Effector memory CD4-positive, alpha-beta T cell (primary cell): ENCODE results near the gene SNX22.

Experiments
- DNase-seq, 3 donors: peaks; one replicate each; pipeline ENCODE4 v3.0.0-alpha.2; 2020
- H3K27ac ChIP-seq: 2 replicates; pipeline ENCODE4 v1.7.0; 2013; ENCODE audit warnings: mild to moderate bottlenecking, low read length, moderate library complexity; ENCODE audit not compliant: insufficient read depth, poor library complexity, severe bottlenecking
- H3K27me3 ChIP-seq: replicated peaks from 2 replicates; pipeline ENCODE4 v1.7.0; 2013; ENCODE audit warnings: mild to moderate bottlenecking, low read length; ENCODE audit not compliant: insufficient read depth, control insufficient read depth, poor library complexity, severe bottlenecking
- H3K36me3 ChIP-seq: 2 replicates; pipeline ENCODE4 v1.7.0; 2013; ENCODE audit warnings: mild to moderate bottlenecking, low read length, moderate library complexity; ENCODE audit not compliant: control insufficient read depth, insufficient read depth
- H3K4me1 ChIP-seq: 2 replicates; pipeline ENCODE4 v1.7.0; 2013; ENCODE audit warnings: low read length, mild to moderate bottlenecking; ENCODE audit not compliant: control insufficient read depth, insufficient read depth, poor library complexity, severe bottlenecking
- H3K4me3 ChIP-seq: 2 replicates; pipeline ENCODE4 v1.7.0; 2013; ENCODE audit warnings: low read length, low read depth, mild to moderate bottlenecking; ENCODE audit not compliant: insufficient read depth, poor library complexity, severe bottlenecking
- H3K9me3 ChIP-seq: 2 replicates; pipeline ENCODE4 v1.7.0; 2013; ENCODE audit warnings: mild to moderate bottlenecking, low read length, moderate library complexity; ENCODE audit not compliant: control insufficient read depth

The SNX22 gene

GRCh38 chr15:64164436-64164835 lies 12.9 kb downstream of the SNX22 start:
- Histone ChIP-seq H3K27ac (no peak overlapping the region), H3K4me3 (no peak overlapping the region), H3K27me3 (no peaks in the 10 kb centered on the region), H3K9me3 (no peaks in the 10 kb centered on the region), H3K4me1 (peaks cover 20% of the 10 kb centered on the region), H3K36me3 (peaks cover 10% of the 10 kb centered on the region)
- DNase-seq, result no peak

GRCh38 chr15:64166102-64166890 lies 14.8 kb downstream of the SNX22 start:
- no peak overlapping the region for H3K27ac ChIP-seq
- DNase-seq, result no peak
- peaks cover 8% of the 10 kb centered on the region for H3K36me3 ChIP-seq

GRCh38 chr15:64180235-64180824 lies 28.8 kb downstream of the SNX22 start:
- Histone ChIP-seq H3K9me3 (no peaks in the 10 kb centered on the region), H3K36me3 (peaks cover 22% of the 10 kb centered on the region), H3K27ac (no peak overlapping the region), H3K4me3 (no peak overlapping the region), H3K4me1 (no peaks in the 10 kb centered on the region), H3K27me3 (no peaks in the 10 kb centered on the region)
- DNase-seq, result no peak

More at GRCh38 chr15:64166102-64166890, 14.8 kb downstream of the SNX22 start:
- Histone ChIP-seq H3K4me1 (peaks cover 11% of the 10 kb centered on the region), H3K27me3 (no peaks in the 10 kb centered on the region), H3K9me3 (no peaks in the 10 kb centered on the region), H3K4me3 (no peak overlapping the region)

- DNase-seq, result no peak
- Histone ChIP-seq H3K36me3 (peaks cover 19% of the 10 kb centered on the region), H3K27ac (no peak overlapping the region)
Observed at GRCh38 chr15:64182859-64183370, 31.4 kb downstream of the SNX22 start.

GRCh38 chr15:64185146-64185911 lies 33.8 kb downstream of the SNX22 start:
- no peak for DNase-seq
- Histone ChIP-seq H3K4me1 (no peaks in the 10 kb centered on the region), H3K36me3 (peaks cover 9% of the 10 kb centered on the region), H3K27me3 (no peaks in the 10 kb centered on the region), H3K9me3 (no peaks in the 10 kb centered on the region), H3K4me3 (no peak overlapping the region), H3K27ac (no peak overlapping the region)

More at GRCh38 chr15:64182859-64183370, 31.4 kb downstream of the SNX22 start:
- H3K4me1 ChIP-seq, result no peaks in the 10 kb centered on the region
- H3K9me3 ChIP-seq, result no peaks in the 10 kb centered on the region
- H3K4me3 ChIP-seq, result no peak overlapping the region
- H3K27me3 ChIP-seq, result no peaks in the 10 kb centered on the region

GRCh38 chr15:64187396-64188191 lies 36.1 kb downstream of the SNX22 start:
- no peak overlapping the region for H3K4me3 ChIP-seq
- no peak overlapping the region for H3K27ac ChIP-seq
- no peaks in the 10 kb centered on the region for H3K9me3 ChIP-seq
- no peaks in the 10 kb centered on the region for H3K4me1 ChIP-seq
- H3K27me3 ChIP-seq, result no peaks in the 10 kb centered on the region
- H3K36me3 ChIP-seq, result peaks cover 9% of the 10 kb centered on the region
- no peak for DNase-seq

- no peaks in the 10 kb centered on the region for H3K27me3 ChIP-seq
- H3K4me1 ChIP-seq, result no peaks in the 10 kb centered on the region
- H3K36me3 ChIP-seq, result peaks cover 9% of the 10 kb centered on the region
- H3K27ac ChIP-seq, result no peak overlapping the region
- H3K4me3 ChIP-seq, result no peak overlapping the region
- no peaks in the 10 kb centered on the region for H3K9me3 ChIP-seq
- no peak for DNase-seq
Observed at GRCh38 chr15:64191971-64192830, 40.7 kb downstream of the SNX22 start.

- Histone ChIP-seq H3K4me1 (no peaks in the 10 kb centered on the region), H3K27ac (no peak overlapping the region), H3K36me3 (peaks cover 4% of the 10 kb centered on the region), H3K4me3 (no peak overlapping the region), H3K27me3 (no peaks in the 10 kb centered on the region), H3K9me3 (no peaks in the 10 kb centered on the region)
- DNase-seq, result no peak
Observed at GRCh38 chr15:64193971-64194370, 42.4 kb downstream of the SNX22 start.

GRCh38 chr15:64197425-64197824 lies 45.9 kb downstream of the SNX22 start:
- no peaks in the 10 kb centered on the region for H3K9me3 ChIP-seq
- no peaks in the 10 kb centered on the region for H3K4me1 ChIP-seq
- no peak overlapping the region for H3K4me3 ChIP-seq
- peaks cover 8% of the 10 kb centered on the region for H3K36me3 ChIP-seq
- H3K27ac ChIP-seq, result no peak overlapping the region
- no peaks in the 10 kb centered on the region for H3K27me3 ChIP-seq
- DNase-seq, result no peak
